HG02798 (cell line): ENCODE results near the gene C9orf85.

ENCODE experiments used
- ATAC-seq: cut with Tn5 transposase; IDR thresholded peaks from one replicate; pipeline ENCODE4 v1.9.1; 2021; ENCODE audit warnings: mild to moderate bottlenecking; ENCODE audit not compliant: unreplicated experiment, poor library complexity

C9orf85 gene

GRCh38 chr9:71901695-71902597 lies 9.5 kb upstream of the C9orf85 start:
- ATAC-seq, result no peak

GRCh38 chr9:71904076-71904475 lies 7.4 kb upstream of the C9orf85 start:
- no peak for ATAC-seq

- no peak for ATAC-seq
Measured at GRCh38 chr9:71908825-71909224, 2.6 kb upstream of the C9orf85 start.

- ATAC-seq, result peak; percentile 4
Measured at GRCh38 chr9:71909887-71910649, 1.4 kb upstream of the C9orf85 start.

GRCh38 chr9:71910650-71911060 lies 784 bp upstream of the C9orf85 start:
- ATAC-seq, result peak; percentile 14

GRCh38 chr9:71911908-71912335 lies 483 bp downstream of the C9orf85 start:
- ATAC-seq, result no peak

- no peak for ATAC-seq
Measured at GRCh38 chr9:71915495-71915894, 4.1 kb downstream of the C9orf85 start.

GRCh38 chr9:71916834-71917534 lies 5.5 kb downstream of the C9orf85 start:
- peak; percentile 76 for ATAC-seq

- no peak for ATAC-seq
Measured at GRCh38 chr9:71918419-71918818, 7.0 kb downstream of the C9orf85 start.

- ATAC-seq, result no peak
Measured at GRCh38 chr9:71920456-71921189, 9.2 kb downstream of the C9orf85 start.

GRCh38 chr9:71921190-71921814 lies 9.9 kb downstream of the C9orf85 start:
- ATAC-seq, result no peak

- no peak for ATAC-seq
Measured at GRCh38 chr9:71924576-71924975, 13.1 kb downstream of the C9orf85 start.

- ATAC-seq, result no peak
Measured at GRCh38 chr9:71925834-71926233, 14.4 kb downstream of the C9orf85 start.

GRCh38 chr9:71928376-71928775 lies 16.9 kb downstream of the C9orf85 start:
- ATAC-seq, result no peak

GRCh38 chr9:71928806-71929205 lies 17.4 kb downstream of the C9orf85 start:
- no peak for ATAC-seq

GRCh38 chr9:71929223-71929622 lies 17.8 kb downstream of the C9orf85 start:
- ATAC-seq, result no peak

GRCh38 chr9:71929791-71930440 lies 18.5 kb downstream of the C9orf85 start:
- ATAC-seq, result no peak

GRCh38 chr9:71931166-71931565 lies 19.7 kb downstream of the C9orf85 start:
- no peak for ATAC-seq

GRCh38 chr9:71936066-71936465 lies 24.6 kb downstream of the C9orf85 start:
- ATAC-seq, result no peak
